SK-N-SH treated with all-trans-retinoic acid at 6 μM for 48 hours (cell line): Measurements from ENCODE around the gene NUBP1.

Source experiments
- ATAC-seq: fragments of 200-7000 bp; cut with Tn5 transposase; 3 replicates; pipeline ENCODE4 v1.9.1; 2020; ENCODE audit warnings: mild to moderate bottlenecking, moderate library complexity
- ARNTL ChIP-seq: fragments of 450-650 bp; formaldehyde crosslinking; IDR thresholded peaks from 2 replicates; pipeline ENCODE4 v1.5.0; 2020; ENCODE audit warnings: low read depth, mild to moderate bottlenecking, moderate library complexity, borderline replicate concordance
- BACH2 ChIP-seq: fragments of 250-450 bp; sonication (Bioruptor Pico); IDR thresholded peaks from 2 replicates; pipeline ENCODE4 v1.9.0; 2021; ENCODE audit warnings: mild to moderate bottlenecking, borderline replicate concordance
- CREB5 ChIP-seq: fragments of 250-450 bp; sonication (Bioruptor Pico); IDR thresholded peaks from 2 replicates; pipeline ENCODE4 v1.5.1; 2020; ENCODE audit warnings: low read depth, mild to moderate bottlenecking, moderate library complexity
- CSDC2 ChIP-seq: fragments of 250-450 bp; sonication (Bioruptor Pico); IDR thresholded peaks from 2 replicates; pipeline ENCODE4 v1.5.0; 2020; ENCODE audit warnings: mild to moderate bottlenecking, moderate library complexity
- CSRNP3 ChIP-seq: fragments of 250-450 bp; sonication (Bioruptor Pico); IDR thresholded peaks from 2 replicates; pipeline ENCODE4 v1.5.1; 2021; ENCODE audit warnings: mild to moderate bottlenecking, moderate library complexity
- ESRRG ChIP-seq: fragments of 250-450 bp; sonication (Bioruptor Pico); IDR thresholded peaks from 2 replicates; pipeline ENCODE4 v1.6.1; 2021; ENCODE audit warnings: mild to moderate bottlenecking
- GLIS3 ChIP-seq: fragments of 250-450 bp; sonication (Bioruptor Pico); IDR thresholded peaks from 2 replicates; pipeline ENCODE4 v1.5.0; 2020; ENCODE audit warnings: mild to moderate bottlenecking, moderate library complexity
- ISL1 ChIP-seq: fragments of 250-450 bp; sonication (Bioruptor Pico); IDR thresholded peaks from 2 replicates; pipeline ENCODE4 v2.1.2; 2022; ENCODE audit warnings: mild to moderate bottlenecking, moderate library complexity
- PATZ1 ChIP-seq: fragments of 250-450 bp; sonication (Bioruptor Pico); IDR thresholded peaks from 2 replicates; pipeline ENCODE4 v1.8.0; 2020; ENCODE audit warnings: mild to moderate bottlenecking, moderate library complexity, borderline replicate concordance
- POU6F1 ChIP-seq: fragments of 250-450 bp; sonication (Bioruptor Pico); IDR thresholded peaks from 2 replicates; pipeline ENCODE4 v1.8.0; 2021; ENCODE audit warnings: low read depth, mild to moderate bottlenecking, moderate library complexity, borderline replicate concordance
- PPARA ChIP-seq: fragments of 250-450 bp; sonication (Bioruptor Pico); IDR thresholded peaks from 2 replicates; pipeline ENCODE4 v1.5.0; 2020; ENCODE audit warnings: mild to moderate bottlenecking, borderline replicate concordance
- RARB ChIP-seq: fragments of 250-450 bp; sonication (Bioruptor Pico); IDR thresholded peaks from 2 replicates; pipeline ENCODE4 v1.8.0; 2021; ENCODE audit warnings: mild to moderate bottlenecking, moderate library complexity
- SNAI2 ChIP-seq: fragments of 250-450 bp; sonication (Bioruptor Pico); IDR thresholded peaks from 2 replicates; pipeline ENCODE4 v1.5.0; 2020; ENCODE audit warnings: mild to moderate bottlenecking, moderate library complexity
- TCF4 ChIP-seq: fragments of 250-450 bp; sonication (Bioruptor Pico); IDR thresholded peaks from 2 replicates; pipeline ENCODE4 v1.8.0; 2021; ENCODE audit warnings: mild to moderate bottlenecking, moderate library complexity, borderline replicate concordance
- TOX ChIP-seq: fragments of 250-450 bp; sonication (Bioruptor Pico); IDR thresholded peaks from 2 replicates; pipeline ENCODE4 v1.8.0; 2021; ENCODE audit warnings: mild to moderate bottlenecking, moderate library complexity, borderline replicate concordance
- ZFP30 ChIP-seq: fragments of 450-650 bp; formaldehyde crosslinking; IDR thresholded peaks from 2 replicates; pipeline ENCODE4 v1.5.0; 2022; ENCODE audit warnings: mild to moderate bottlenecking, moderate library complexity
- ZNF70 ChIP-seq: fragments of 450-650 bp; formaldehyde crosslinking; IDR thresholded peaks from 2 replicates; pipeline ENCODE4 v1.5.0; 2020; ENCODE audit warnings: mild to moderate bottlenecking, moderate library complexity
- ZNF8 ChIP-seq: fragments of 450-650 bp; formaldehyde crosslinking; IDR thresholded peaks from 2 replicates; pipeline ENCODE4 v1.5.0; 2020; ENCODE audit warnings: mild to moderate bottlenecking, moderate library complexity

The NUBP1 gene

GRCh38 chr16:10809706-10810105, 66.1 kb downstream of the NUBP1 start:
- ATAC-seq = no peak
- TF ChIP-seq GLIS3 (CRISPR knock-in tag) (no peak), ISL1 (CRISPR knock-in tag) (no peak), ZNF8 (CRISPR knock-in tag) (no peak), BACH2 (CRISPR knock-in tag) (no peak), SNAI2 (CRISPR knock-in tag) (no peak)

GRCh38 chr16:10812312-10813098, 68.9 kb downstream of the NUBP1 start:
- TF ChIP-seq ISL1 (CRISPR knock-in tag) = no peak
- TF ChIP-seq PATZ1 (CRISPR knock-in tag) = no peak
- TF ChIP-seq ZNF8 (CRISPR knock-in tag) = no peak
- TF ChIP-seq CREB5 = no peak
- no peak for TF ChIP-seq POU6F1 (CRISPR knock-in tag)
- TF ChIP-seq CSDC2 (CRISPR knock-in tag) = no peak
- no peak for TF ChIP-seq CSRNP3 (CRISPR knock-in tag)
- no peak for TF ChIP-seq ESRRG (CRISPR knock-in tag)
- no peak for TF ChIP-seq SNAI2 (CRISPR knock-in tag)
- no peak for TF ChIP-seq ARNTL (CRISPR knock-in tag)
- no peak for TF ChIP-seq ZNF70 (CRISPR knock-in tag)
- TF ChIP-seq RARB = no peak
- TF ChIP-seq GLIS3 (CRISPR knock-in tag) = no peak
- no peak for ATAC-seq

- TF ChIP-seq TCF4 (CRISPR knock-in tag) (no peak), ISL1 (CRISPR knock-in tag) (no peak), ZNF70 (CRISPR knock-in tag) (no peak), RARB (no peak), ZFP30 (no peak), ZNF8 (CRISPR knock-in tag) (no peak), POU6F1 (CRISPR knock-in tag) (no peak), TOX (CRISPR knock-in tag) (no peak), PPARA (CRISPR knock-in tag) (no peak), CREB5 (no peak), CSRNP3 (CRISPR knock-in tag) (no peak), PATZ1 (CRISPR knock-in tag) (no peak), BACH2 (CRISPR knock-in tag) (no peak), ARNTL (CRISPR knock-in tag) (no peak)
- no peak for ATAC-seq
Measured at GRCh38 chr16:10813099-10813455, 69.4 kb downstream of the NUBP1 start.
